HL-60 (cell line): ENCODE measurements around the gene BLOC1S3.

ENCODE experiments used
- DNase-seq, 2 experiments: peaks; one replicate each; pipeline ENCODE4 v3.0.0-alpha.2; 2010 to 2020; ENCODE audit warnings: low read depth in 1 of 2, low spot score in 1 of 2
- H3K27ac ChIP-seq: fragments of 250-450 bp; sonication (Bioruptor Pico); replicated peaks from 2 replicates; pipeline ENCODE4 v1.5.1; 2020; ENCODE audit warnings: mild to moderate bottlenecking, moderate library complexity
- H3K27me3 ChIP-seq: fragments of 250-450 bp; sonication (Bioruptor Pico); 2 replicates; pipeline ENCODE4 v1.5.1; 2021; ENCODE audit warnings: mild to moderate bottlenecking, moderate library complexity; ENCODE audit not compliant: insufficient read depth, poor library complexity, severe bottlenecking
- H3K4me3 ChIP-seq: replicated peaks from 2 replicates; pipeline ENCODE4 v1.5.1; 2011; ENCODE audit warnings: mild to moderate bottlenecking, control low read depth, low read length; ENCODE audit not compliant: insufficient read depth
- GABPA ChIP-seq: IDR thresholded peaks from 2 replicates; pipeline ENCODE4 v1.6.1; 2012; ENCODE audit warnings: low read depth
- POLR2AphosphoS5 ChIP-seq: IDR thresholded peaks from 2 replicates; pipeline ENCODE4 v1.6.1; 2012; ENCODE audit warnings: low read depth
- REST ChIP-seq: IDR thresholded peaks from 2 replicates; pipeline ENCODE4 v1.6.1; 2012; ENCODE audit warnings: low read depth; ENCODE audit not compliant: insufficient replicate concordance
- SPI1 ChIP-seq: IDR thresholded peaks from 2 replicates; pipeline ENCODE4 v1.6.1; 2012; ENCODE audit warnings: low read depth, mild to moderate bottlenecking, borderline replicate concordance
- TF ChIP-seq, protein P1 (sequence below): IDR thresholded peaks from one replicate; pipeline ENCODE4 v1.5.1; 2011; ENCODE audit warnings: low read length, control low read depth, inconsistent platforms; ENCODE audit not compliant: insufficient read depth

BLOC1S3 gene

DNA sequence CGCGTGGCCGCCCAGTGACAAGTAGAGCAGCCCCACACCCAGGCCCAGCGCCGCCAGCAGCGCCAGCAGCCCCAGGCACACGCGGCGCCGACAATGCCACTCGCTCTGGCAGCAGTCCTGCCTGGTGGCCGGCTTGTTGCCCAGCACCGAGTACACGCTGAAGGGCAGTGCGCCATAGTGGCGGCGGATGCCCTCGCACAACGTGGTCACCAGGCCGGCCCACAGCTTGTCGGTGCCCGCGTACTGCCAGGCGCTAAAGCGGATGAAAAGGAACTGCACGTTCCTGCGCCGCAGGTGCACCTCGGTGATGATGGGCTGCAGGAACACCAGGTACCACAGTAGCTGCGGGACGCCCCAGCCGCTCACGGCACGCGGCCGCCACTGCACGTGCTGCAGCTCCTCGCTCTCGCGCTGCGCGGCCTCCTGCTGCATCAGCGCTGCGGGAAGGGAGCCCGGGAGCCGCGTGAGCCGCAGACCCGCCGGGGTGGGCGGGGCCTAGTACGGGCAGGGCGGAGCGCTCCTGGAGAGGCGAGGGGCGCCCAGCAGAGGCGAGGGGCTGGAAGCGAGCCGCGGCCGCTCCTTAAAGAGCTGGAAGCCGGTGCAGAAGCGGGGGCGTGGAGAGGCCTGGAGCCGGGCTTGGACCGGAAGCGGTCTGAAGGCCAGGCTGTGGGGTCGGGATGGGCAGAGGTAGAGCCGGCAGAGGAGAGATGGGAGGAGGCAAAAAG lies 25.1 kb upstream of the BLOC1S3 start:
- no peak for DNase-seq
- no peak overlapping the region for H3K27ac ChIP-seq
- TF ChIP-seq REST: no peak
- no peak for TF ChIP-seq GABPA
- no peak for TF ChIP-seq POLR2AphosphoS5
- TF ChIP-seq, protein P1, sequence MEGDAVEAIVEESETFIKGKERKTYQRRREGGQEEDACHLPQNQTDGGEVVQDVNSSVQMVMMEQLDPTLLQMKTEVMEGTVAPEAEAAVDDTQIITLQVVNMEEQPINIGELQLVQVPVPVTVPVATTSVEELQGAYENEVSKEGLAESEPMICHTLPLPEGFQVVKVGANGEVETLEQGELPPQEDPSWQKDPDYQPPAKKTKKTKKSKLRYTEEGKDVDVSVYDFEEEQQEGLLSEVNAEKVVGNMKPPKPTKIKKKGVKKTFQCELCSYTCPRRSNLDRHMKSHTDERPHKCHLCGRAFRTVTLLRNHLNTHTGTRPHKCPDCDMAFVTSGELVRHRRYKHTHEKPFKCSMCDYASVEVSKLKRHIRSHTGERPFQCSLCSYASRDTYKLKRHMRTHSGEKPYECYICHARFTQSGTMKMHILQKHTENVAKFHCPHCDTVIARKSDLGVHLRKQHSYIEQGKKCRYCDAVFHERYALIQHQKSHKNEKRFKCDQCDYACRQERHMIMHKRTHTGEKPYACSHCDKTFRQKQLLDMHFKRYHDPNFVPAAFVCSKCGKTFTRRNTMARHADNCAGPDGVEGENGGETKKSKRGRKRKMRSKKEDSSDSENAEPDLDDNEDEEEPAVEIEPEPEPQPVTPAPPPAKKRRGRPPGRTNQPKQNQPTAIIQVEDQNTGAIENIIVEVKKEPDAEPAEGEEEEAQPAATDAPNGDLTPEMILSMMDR: no peak
- TF ChIP-seq SPI1: no peak
- peaks cover 36% of the 10 kb centered on the region for H3K27me3 ChIP-seq
- H3K4me3 ChIP-seq: no peak overlapping the region

DNA sequence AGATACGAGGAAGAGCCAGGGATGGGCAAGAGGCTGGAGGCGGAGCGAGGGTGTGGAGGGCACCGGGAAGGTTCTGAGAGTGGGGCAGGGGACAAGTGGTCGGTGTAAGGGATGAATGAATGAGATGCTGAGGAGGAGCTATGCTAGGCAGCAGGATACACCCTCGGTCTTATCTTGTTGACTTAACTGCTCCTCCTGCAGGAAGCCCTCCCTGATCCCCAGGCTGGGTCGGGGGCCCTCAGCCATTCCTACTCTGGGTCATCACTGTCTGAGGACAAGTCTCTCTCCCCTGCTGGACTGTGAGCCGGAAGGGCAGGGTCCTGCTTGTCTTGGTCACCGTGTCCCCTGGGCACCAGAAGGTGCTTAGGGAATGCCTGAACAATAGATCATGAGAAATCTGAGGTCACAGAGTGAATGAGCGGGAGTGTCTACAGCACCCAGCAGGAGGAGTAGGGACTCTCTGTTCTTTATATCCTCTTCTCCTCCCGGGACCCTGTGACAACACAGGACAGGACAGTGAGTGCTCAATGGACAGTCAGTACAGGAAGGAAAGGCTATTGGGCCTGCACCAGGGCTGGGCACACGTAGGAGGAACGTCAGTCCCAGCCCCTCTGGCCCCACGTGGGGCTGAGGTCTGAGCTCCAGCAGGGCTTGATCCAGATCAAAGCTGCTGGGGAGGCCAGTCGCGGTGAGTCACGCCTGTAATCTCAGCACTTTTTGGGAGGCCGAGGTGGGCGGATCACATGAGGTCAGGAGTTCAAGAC lies 24.3 kb upstream of the BLOC1S3 start:
- Histone ChIP-seq H3K27me3 (peaks cover 37% of the 10 kb centered on the region), H3K27ac (no peak overlapping the region), H3K4me3 (no peak overlapping the region)
- TF ChIP-seq SPI1: no peak
- no peak for TF ChIP-seq REST
- TF ChIP-seq POLR2AphosphoS5: no peak
- TF ChIP-seq, protein P1: no peak
- TF ChIP-seq GABPA: no peak
- no peak for DNase-seq

GRCh38 chr19:45156011-45156630 lies 22.5 kb upstream of the BLOC1S3 start:
- Histone ChIP-seq H3K27me3 (peaks cover 41% of the 10 kb centered on the region), H3K27ac (no peak overlapping the region), H3K4me3 (no peak overlapping the region)
- no peak for DNase-seq
- TF ChIP-seq SPI1 (no peak), REST (no peak), POLR2AphosphoS5 (no peak), GABPA (no peak)
- TF ChIP-seq, protein P1: no peak
